NOMO-1 (cell line): Measurements from ENCODE around the gene TRPC4AP.
A peak's percentile ranks its signal among the peaks of the same experiment; 100 is the strongest.

Experiments
- DNase-seq, 2 experiments: peaks; one replicate each; lab custom pipeline; 2025; ENCODE audit not compliant: unreplicated experiment in 2 of 2; lab: John Stamatoyannopoulos, UW

Gene TRPC4AP

DNA sequence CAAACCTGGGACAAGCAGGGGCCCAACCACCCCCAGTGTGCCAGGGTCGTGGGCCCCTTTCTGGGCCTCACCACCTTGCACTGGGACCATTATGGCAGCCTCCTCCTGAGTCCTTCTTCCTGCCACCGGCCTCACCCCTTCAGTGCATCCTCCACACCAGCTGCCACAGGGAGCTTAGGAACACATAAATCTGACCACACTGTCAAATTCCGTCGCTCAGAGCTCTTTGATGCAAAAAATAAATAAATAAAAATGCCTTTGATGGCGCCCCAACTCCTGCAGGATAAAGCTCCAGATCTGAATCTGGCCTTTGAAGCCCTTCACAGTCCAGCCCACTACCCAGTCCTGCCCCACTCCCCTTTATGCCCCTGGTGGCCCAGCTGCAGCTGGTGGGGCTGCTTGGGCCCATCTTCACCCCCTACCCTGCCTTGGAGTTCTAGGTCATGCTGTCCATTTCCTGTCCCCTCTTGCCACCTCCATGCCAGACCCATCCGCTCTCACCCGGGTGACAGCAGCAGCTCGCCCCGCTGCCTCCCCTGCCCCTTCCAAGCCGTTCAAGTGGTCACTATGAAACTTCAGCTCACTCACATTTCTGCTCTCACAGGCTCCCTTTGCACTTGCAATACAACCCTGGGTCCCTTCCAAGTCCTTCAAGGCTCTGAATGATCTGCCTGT is 120.9 kb downstream of the TRPC4AP start:
- no peak for DNase-seq

DNA sequence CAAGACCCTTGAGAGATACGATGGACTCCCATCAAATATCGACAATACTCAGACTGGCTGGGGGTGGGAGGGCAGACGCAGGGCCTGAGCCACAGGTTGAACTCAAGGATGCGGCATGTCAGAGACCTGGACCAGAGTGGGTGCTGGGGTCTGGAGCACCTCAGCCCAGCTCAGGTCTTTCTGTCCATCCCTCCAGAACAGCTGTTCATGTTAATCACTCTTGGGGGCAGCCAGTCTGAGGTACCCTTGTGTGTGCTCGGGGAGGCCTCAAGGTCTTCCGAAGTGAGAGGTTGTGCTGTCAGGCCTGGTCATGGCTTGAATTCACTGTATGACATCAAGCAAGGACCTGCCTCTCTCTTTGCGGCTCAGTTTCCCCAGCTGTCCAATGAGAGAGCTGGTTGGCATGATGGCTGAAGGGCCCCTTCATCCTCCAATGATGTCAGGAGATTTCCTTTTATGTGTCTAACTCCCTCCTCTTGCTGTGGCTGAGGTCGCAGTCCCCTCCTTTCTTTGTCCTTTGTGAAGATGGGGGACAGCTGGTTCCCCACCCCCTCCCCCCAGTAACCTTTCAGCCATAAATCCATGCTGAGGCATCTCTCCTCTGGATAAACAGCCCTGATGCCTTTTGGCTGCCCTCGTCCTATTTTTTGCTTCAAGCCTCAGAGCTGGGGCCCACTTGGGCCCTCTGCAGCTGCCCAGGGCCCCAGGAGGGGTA is 121.6 kb downstream of the TRPC4AP start:
- no peak for DNase-seq

DNA sequence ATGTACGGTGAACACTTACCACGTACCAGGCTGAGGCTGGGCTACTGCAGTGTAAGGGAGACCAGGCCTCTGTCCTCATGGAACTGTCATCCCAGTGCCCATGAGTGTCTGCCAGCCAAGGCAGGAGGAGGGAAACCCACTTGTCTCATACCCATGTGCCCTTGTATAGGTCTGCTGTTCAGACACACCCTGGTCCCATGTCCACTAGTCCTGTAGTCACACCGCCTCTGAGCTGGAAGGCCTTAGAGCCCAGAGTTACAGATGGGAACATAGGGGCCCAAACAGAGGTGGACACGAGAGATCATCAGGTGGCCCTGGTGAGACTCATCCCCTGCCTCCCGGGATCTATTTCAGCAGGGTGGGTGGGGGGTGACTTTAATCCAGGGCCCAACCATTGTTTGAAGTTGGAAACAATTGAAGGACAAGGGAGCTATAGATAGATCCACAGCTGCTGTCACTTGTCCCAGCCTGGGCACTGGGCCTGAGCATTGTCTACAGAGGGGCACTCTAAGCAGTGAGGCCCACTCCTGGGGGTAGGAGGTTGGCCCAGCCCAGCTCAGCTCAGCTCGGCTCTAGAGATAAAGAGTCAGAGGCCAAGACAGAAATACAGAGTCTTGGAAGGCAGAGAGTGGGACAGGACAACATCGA is 122.3 kb downstream of the TRPC4AP start:
- DNase-seq = no peak

- no peak for DNase-seq
These were observed 124.4 kb downstream of the TRPC4AP start for GRCh38 chr20:34968042-34968775.

GRCh38 chr20:34967421-34967820 is 125.2 kb downstream of the TRPC4AP start:
- no peak for DNase-seq

DNA sequence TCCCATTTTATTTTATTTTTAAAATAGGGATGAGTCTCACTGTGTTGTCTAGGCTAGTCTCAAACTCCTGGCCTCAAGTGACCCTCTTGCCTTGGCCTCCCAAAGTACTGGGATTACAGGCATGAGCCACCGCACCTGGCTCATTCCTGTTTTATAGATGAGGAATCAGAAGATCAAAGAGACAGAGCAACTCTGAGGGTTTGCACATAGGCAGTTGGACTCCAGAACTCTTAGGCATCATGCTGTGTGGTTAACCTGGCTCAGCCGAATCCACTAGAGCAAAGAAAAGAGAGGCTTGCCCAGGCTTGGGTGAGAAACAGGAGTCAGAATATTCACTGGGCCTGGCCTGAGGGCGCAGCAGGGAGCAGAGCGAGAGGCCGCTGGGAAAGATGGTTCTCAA is 127.6 kb downstream of the TRPC4AP start:
- no peak for DNase-seq

GRCh38 chr20:34964486-34964885 is 128.1 kb downstream of the TRPC4AP start:
- no peak for DNase-seq

DNA sequence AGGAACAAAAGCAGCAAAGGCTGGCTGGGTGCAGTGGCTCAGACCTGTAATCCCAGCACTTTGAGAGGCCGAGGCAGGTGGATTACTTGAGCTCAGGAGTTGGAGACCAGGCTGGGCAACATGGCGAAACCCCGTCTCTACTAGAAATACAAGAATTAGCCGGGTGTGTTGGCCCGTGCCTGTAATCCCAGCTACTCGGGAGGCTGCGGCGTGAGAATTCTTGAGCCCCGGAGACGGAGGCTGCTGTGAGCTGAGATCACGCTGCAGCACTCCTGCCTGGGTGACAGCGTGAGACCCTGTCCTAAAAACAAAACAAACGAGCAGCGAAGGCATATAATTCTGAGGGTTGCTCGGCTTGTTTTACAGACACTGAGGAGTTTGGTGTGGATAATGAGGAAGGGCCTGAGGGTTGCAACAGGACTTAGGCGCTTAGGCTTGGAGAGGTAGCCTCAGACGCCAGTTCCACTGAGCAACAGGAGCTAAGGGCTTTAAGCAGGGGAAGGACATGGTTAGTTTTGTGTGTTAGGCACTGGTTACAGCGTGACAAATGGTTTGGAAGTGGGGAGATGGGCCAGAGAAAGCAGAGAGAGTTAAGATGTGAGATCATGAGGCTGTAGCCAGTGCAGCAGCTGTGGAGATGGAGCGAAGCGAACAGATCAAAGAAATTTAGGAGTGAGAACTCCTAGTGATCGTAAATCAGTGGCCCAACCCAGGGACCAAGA is 135.7 kb downstream of the TRPC4AP start:
- no peak for DNase-seq

- no peak for DNase-seq
These were observed 136.6 kb downstream of the TRPC4AP start for GRCh38 chr20:34956041-34956458.

GRCh38 chr20:34955231-34956040 is 137.2 kb downstream of the TRPC4AP start, which contains the start of the genes GSS and MYH7B:
GSS (minus strand) TSS chr20:34955806; CDS start chr20:34951852, 3,954 bp downstream.
MYH7B (plus strand) TSS chr20:34955868; CDS start chr20:34978006, 22,138 bp downstream.
- DNase-seq = peak; percentile 90 to 96

- DNase-seq = peak in 1 of 2 experiments; percentile 60
These were observed 137.7 kb downstream of the TRPC4AP start for GRCh38 chr20:34954904-34955230.

DNA sequence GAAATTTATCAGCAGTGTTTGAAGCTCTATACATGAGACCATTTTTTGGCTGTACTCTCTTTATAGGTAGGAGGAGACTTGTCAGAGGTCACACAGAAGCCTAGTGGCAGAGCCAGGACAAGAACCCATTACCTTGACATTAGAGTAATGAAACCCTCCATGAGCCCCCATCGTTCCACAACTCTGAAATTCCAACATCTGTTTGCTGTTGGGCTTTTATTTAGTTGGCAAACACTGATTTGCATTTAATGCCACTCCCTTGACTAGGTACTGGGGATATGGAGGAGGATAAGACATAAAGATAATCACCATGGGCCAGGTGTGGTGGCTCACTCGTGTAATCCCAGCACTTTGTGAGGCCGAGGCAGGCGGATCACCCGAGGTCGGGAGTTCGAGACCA is 138.6 kb downstream of the TRPC4AP start:
- no peak for DNase-seq

GRCh38 chr20:34952671-34953070 is 139.9 kb downstream of the TRPC4AP start:
- no peak for DNase-seq
